SK-N-SH (cell line): Measurements from ENCODE around the gene METTL21C.

ENCODE experiments used
- CTCF ChIP-seq: fragments of 200-600 bp; sonication (generic); IDR thresholded peaks from 2 replicates; pipeline ENCODE4 v1.6.1; 2017; ENCODE audit warnings: antibody characterized with exemption, mild to moderate bottlenecking, moderate library complexity
- FOXM1 ChIP-seq: IDR thresholded peaks from 2 replicates; pipeline ENCODE4 v1.4.0; 2012; ENCODE audit warnings: low read depth, mild to moderate bottlenecking
- MXI1 ChIP-seq: IDR thresholded peaks from 2 replicates; pipeline ENCODE4 v1.6.1; 2012; ENCODE audit warnings: mild to moderate bottlenecking, low read depth, low read length, improper control_type of control experiment
- TAF1 ChIP-seq: IDR thresholded peaks from 2 replicates; pipeline ENCODE4 v1.6.1; 2012; ENCODE audit warnings: low read depth, mild to moderate bottlenecking, low read length, moderate library complexity, borderline replicate concordance
- ZBTB33 ChIP-seq: IDR thresholded peaks from 2 replicates; pipeline ENCODE4 v1.4.0; 2012; ENCODE audit warnings: low read depth, borderline replicate concordance

GRCh38 chr13:102642475-102642874, 52.4 kb downstream of the METTL21C start:
- TF ChIP-seq CTCF (no peak), MXI1 (no peak), ZBTB33 (no peak), TAF1 (no peak), FOXM1 (no peak)
